Stomach (tissue), 4 donors: ENCODE measurements around the gene COTL1.
A peak's percentile ranks its signal among the peaks of the same experiment; 100 is the strongest.

Experiments used
- EP300 ChIP-seq: sonication (generic); formaldehyde crosslinking; IDR thresholded peaks from one replicate; pipeline ENCODE4 v1.6.1; 2017; ENCODE audit warnings: antibody characterized with exemption
- POLR2A ChIP-seq, 4 donors: fragments of 450-650 bp; IDR thresholded peaks; one replicate each; pipeline ENCODE4 v1.6.1; 2016; ENCODE audit warnings: antibody characterized with exemption in 4 of 4, control low read depth in 2 of 4, mild to moderate bottlenecking in 1 of 4, moderate library complexity in 1 of 4
- POLR2AphosphoS5 ChIP-seq, 3 donors: sonication (generic); formaldehyde crosslinking; IDR thresholded peaks; one replicate each; pipeline ENCODE4 v1.6.1; 2016; ENCODE audit warnings: antibody characterized with exemption in 3 of 3
- TF ChIP-seq, protein P1 (sequence below), 7 experiments: fragments of 450-650 bp in 4 of 7; fragments of 200-600 bp in 3 of 7; sonication (generic) in 3 of 7; IDR thresholded peaks; one replicate each; pipeline ENCODE4 v1.5.1; 2016 to 2019; ENCODE audit warnings: antibody characterized with exemption in 7 of 7, control low read depth in 2 of 7, mild to moderate bottlenecking in 1 of 7

DNA sequence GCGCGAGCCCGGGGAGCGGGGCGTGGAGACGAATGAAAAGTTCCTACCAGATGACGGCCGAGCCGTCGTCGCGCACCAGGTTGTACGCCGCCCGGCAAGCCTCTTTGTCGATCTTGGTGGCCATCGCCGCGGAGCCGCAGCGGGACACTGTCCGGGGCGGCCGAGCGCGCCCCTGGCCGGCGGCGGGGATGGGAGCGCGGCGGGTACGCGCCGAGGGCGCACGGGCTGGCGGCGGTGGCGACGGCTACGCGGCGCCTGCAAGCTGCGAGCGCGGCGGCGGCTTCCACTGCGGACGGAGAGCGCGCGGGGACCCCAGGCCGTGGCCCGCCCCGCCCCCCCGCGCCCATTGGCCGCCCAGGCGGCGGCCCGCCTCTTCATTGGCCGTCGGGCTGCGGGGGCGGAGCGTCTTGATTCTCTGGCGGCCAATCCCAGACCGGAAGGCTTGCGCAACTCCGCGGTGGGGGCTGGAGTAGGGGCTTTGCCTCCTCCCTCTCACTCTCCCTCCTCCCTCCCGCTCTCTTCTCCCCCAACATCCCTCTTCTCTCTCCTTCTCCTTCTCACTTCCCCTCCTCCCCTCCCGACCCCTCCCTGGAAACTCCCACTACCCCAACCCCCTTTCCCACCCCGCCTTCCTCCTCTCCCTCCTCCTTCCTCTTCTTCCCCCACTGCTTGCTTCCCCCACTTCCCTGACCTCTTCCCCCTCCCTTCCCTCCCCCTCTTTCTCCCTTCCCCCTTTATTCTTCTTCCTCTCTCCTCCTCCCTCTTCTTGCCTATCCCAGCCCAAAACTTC lies at the start of gene COTL1:
- TF ChIP-seq, protein P1, sequence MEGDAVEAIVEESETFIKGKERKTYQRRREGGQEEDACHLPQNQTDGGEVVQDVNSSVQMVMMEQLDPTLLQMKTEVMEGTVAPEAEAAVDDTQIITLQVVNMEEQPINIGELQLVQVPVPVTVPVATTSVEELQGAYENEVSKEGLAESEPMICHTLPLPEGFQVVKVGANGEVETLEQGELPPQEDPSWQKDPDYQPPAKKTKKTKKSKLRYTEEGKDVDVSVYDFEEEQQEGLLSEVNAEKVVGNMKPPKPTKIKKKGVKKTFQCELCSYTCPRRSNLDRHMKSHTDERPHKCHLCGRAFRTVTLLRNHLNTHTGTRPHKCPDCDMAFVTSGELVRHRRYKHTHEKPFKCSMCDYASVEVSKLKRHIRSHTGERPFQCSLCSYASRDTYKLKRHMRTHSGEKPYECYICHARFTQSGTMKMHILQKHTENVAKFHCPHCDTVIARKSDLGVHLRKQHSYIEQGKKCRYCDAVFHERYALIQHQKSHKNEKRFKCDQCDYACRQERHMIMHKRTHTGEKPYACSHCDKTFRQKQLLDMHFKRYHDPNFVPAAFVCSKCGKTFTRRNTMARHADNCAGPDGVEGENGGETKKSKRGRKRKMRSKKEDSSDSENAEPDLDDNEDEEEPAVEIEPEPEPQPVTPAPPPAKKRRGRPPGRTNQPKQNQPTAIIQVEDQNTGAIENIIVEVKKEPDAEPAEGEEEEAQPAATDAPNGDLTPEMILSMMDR (IDR thresholded peaks at IDR 0.05), result no peak
- TF ChIP-seq EP300, result no peak
- TF ChIP-seq POLR2A (IDR thresholded peaks at IDR 0.05), result no peak
- TF ChIP-seq POLR2AphosphoS5 (IDR thresholded peaks at IDR 0.05), result peak in 2 of 3 donors; percentile 78 to 95
